Naive thymus-derived CD8-positive, alpha-beta T cell (primary cell): ENCODE results near the gene CADM1. TPM values are rescaled to one million over a fixed set of nuclear protein-coding genes. Genes with fewer than 3 reads are reported as not detected.

Experiments used
- ATAC-seq, 2 donors: fragments of 150-1000 bp; cut with Tn5 transposase in 1 of 2; sonication (Bioruptor Pico), chemical (Tn5 transposase) in 1 of 2; 1 replicate in 1 of 2; 2 replicates in 1 of 2; pipeline ENCODE4 v1.10.0; 2021; ENCODE audit warnings: mild to moderate bottlenecking in 2 of 2, moderate library complexity in 2 of 2
- POLR2A ChIA-PET: fragments of 350-600 bp; sonication (Branson Sonifier 250); formaldehyde crosslinking; loops from one replicate; lab custom pipeline; 2021; ENCODE audit warnings: antibody characterized with exemption; lab: Charles Lee
- DNase-seq, 10 donors: peaks; one replicate each; pipeline versions ENCODE4 v3.0.0 to v3.0.0-alpha.2; 2020 to 2022
- H3K27ac Mint-ChIP-seq, 10 donors: one replicate each; pipeline ENCODE4 v1.8.0; 2020 to 2022; ENCODE audit warnings: mild to moderate bottlenecking in 10 of 10, mixed read lengths in 10 of 10, moderate library complexity in 4 of 10, inconsistent platforms in 1 of 10
- H3K27me3 Mint-ChIP-seq, 5 donors: one replicate each; pipeline ENCODE4 v1.8.0; 2021 to 2022; ENCODE audit warnings: mixed read lengths in 5 of 5
- H3K36me3 Mint-ChIP-seq, 3 donors: one replicate each; pipeline ENCODE4 v1.8.0; 2020 to 2022; ENCODE audit warnings: mixed read lengths in 3 of 3, mild to moderate bottlenecking in 2 of 3, inconsistent platforms in 1 of 3
- H3K4me1 Mint-ChIP-seq, 4 donors: one replicate each; pipeline ENCODE4 v1.8.0; 2021 to 2022; ENCODE audit warnings: mixed read lengths in 4 of 4
- H3K4me3 Mint-ChIP-seq, 10 donors: one replicate each; pipeline ENCODE4 v1.8.0; 2020 to 2022; ENCODE audit warnings: mild to moderate bottlenecking in 10 of 10, mixed read lengths in 10 of 10, moderate library complexity in 6 of 10, inconsistent platforms in 1 of 10
- H3K9me3 Mint-ChIP-seq, 9 donors: one replicate each; pipeline ENCODE4 v1.8.0; 2020 to 2022; ENCODE audit warnings: mixed read lengths in 9 of 9, mild to moderate bottlenecking in 3 of 9, inconsistent platforms in 1 of 9, moderate library complexity in 1 of 9
- polyA plus RNA-seq, 3 donors: library from polyadenylated mRNA; unstranded; fragments of 300-500 nt; fragmentation: Illumina TruSeq; gene quantifications; one replicate each; pipeline ENCODE4 v1.2.3, GENCODE V29; 2021
- total RNA-seq, 8 experiments: library from RNA in 2 of 8; stranded (reverse) in 2 of 8; gene quantifications; one replicate each; pipeline ENCODE4 v1.2.3 and lab custom pipeline; 2021 to 2026

CADM1 gene
- total and polyA plus RNA-seq, 5 experiments from 2014 or later, result 3.5 TPM; not detected in 4

GRCh38 chr11:115238791-115239190, 265.4 kb downstream of the CADM1 start:
- POLR2A ChIA-PET, result no interaction called here
- no peaks in the 10 kb centered on the region for H3K9me3 Mint-ChIP-seq
- ATAC-seq (no peak), DNase-seq (no peak)
- H3K4me3 Mint-ChIP-seq, result no peak overlapping the region
- H3K27ac Mint-ChIP-seq, result no peak overlapping the region
- H3K4me1 Mint-ChIP-seq, result no peaks in the 10 kb centered on the region
- no peaks in the 10 kb centered on the region for H3K36me3 Mint-ChIP-seq
- peaks cover 0 to 9% (median 0%) of the 10 kb centered on the region in 5 donors for H3K27me3 Mint-ChIP-seq

- Mint-ChIP-seq H3K27ac (no peak overlapping the region), H3K9me3 (no peaks in the 10 kb centered on the region), H3K4me1 (no peaks in the 10 kb centered on the region), H3K27me3 (peaks cover 0 to 9% (median 0%) of the 10 kb centered on the region in 5 donors), H3K4me3 (no peak overlapping the region), H3K36me3 (no peaks in the 10 kb centered on the region)
- POLR2A ChIA-PET, result no interaction called here
- DNase-seq (no peak), ATAC-seq (no peak)
These were observed 266.1 kb downstream of the CADM1 start for GRCh38 chr11:115238086-115238485.

GRCh38 chr11:115237578-115237977, 266.6 kb downstream of the CADM1 start:
- Mint-ChIP-seq H3K36me3 (no peaks in the 10 kb centered on the region), H3K4me1 (no peaks in the 10 kb centered on the region), H3K27me3 (peaks cover 0 to 9% (median 0%) of the 10 kb centered on the region in 5 donors), H3K9me3 (no peaks in the 10 kb centered on the region), H3K4me3 (no peak overlapping the region), H3K27ac (no peak overlapping the region)
- no peak for DNase-seq
- no peak for ATAC-seq
- POLR2A ChIA-PET, result no interaction called here

- H3K27me3 Mint-ChIP-seq, result peaks cover 0 to 8% (median 0%) of the 10 kb centered on the region in 5 donors
- H3K36me3 Mint-ChIP-seq, result no peaks in the 10 kb centered on the region
- no peak overlapping the region for H3K27ac Mint-ChIP-seq
- ATAC-seq (no peak), DNase-seq (no peak)
- H3K4me3 Mint-ChIP-seq, result no peak overlapping the region
- POLR2A ChIA-PET, result no interaction called here
- H3K9me3 Mint-ChIP-seq, result no peaks in the 10 kb centered on the region
- no peaks in the 10 kb centered on the region for H3K4me1 Mint-ChIP-seq
These were observed 269.4 kb downstream of the CADM1 start for GRCh38 chr11:115234794-115235193.

- Mint-ChIP-seq H3K4me1 (no peaks in the 10 kb centered on the region), H3K36me3 (no peaks in the 10 kb centered on the region), H3K9me3 (peaks cover 0 to 7% (median 0%) of the 10 kb centered on the region in 9 donors), H3K4me3 (no peak overlapping the region), H3K27ac (no peak overlapping the region), H3K27me3 (peaks cover 0 to 10% (median 0%) of the 10 kb centered on the region in 5 donors)
- ATAC-seq, result no peak
- POLR2A ChIA-PET, result no interaction called here
- DNase-seq, result no peak
These were observed 277.7 kb downstream of the CADM1 start for GRCh38 chr11:115226556-115226955.

- H3K4me1 Mint-ChIP-seq, result no peaks in the 10 kb centered on the region
- POLR2A ChIA-PET, result no interaction called here
- H3K27me3 Mint-ChIP-seq, result peaks cover 0 to 6% (median 0%) of the 10 kb centered on the region in 5 donors
- H3K9me3 Mint-ChIP-seq, result peaks cover 0 to 7% (median 0%) of the 10 kb centered on the region in 9 donors
- no peak for DNase-seq
- H3K36me3 Mint-ChIP-seq, result no peaks in the 10 kb centered on the region
- ATAC-seq, result no peak
- no peak overlapping the region for H3K27ac Mint-ChIP-seq
- H3K4me3 Mint-ChIP-seq, result no peak overlapping the region
These were observed 279.7 kb downstream of the CADM1 start for GRCh38 chr11:115224551-115224950.

- Mint-ChIP-seq H3K4me3 (peak overlapping the region in 1 of 10 donors; percentile 22), H3K9me3 (peaks cover 0 to 7% (median 0%) of the 10 kb centered on the region in 9 donors), H3K27me3 (peaks cover 0 to 6% (median 0%) of the 10 kb centered on the region in 5 donors), H3K27ac (peak overlapping the region in 3 of 10 donors; percentile 34 to 77 (median 62)), H3K36me3 (no peaks in the 10 kb centered on the region), H3K4me1 (no peaks in the 10 kb centered on the region)
- DNase-seq, result no peak
- POLR2A ChIA-PET, result no interaction called here
- no peak for ATAC-seq
These were observed 281.2 kb downstream of the CADM1 start for GRCh38 chr11:115222863-115223530.

GRCh38 chr11:115222218-115222862, 281.9 kb downstream of the CADM1 start:
- Mint-ChIP-seq H3K27ac (peak overlapping the region in 3 of 10 donors; percentile 10 to 77 (median 62)), H3K9me3 (peaks cover 0 to 7% (median 0%) of the 10 kb centered on the region in 9 donors), H3K27me3 (peaks cover 0 to 6% (median 0%) of the 10 kb centered on the region in 5 donors), H3K4me3 (no peak overlapping the region), H3K36me3 (no peaks in the 10 kb centered on the region), H3K4me1 (peaks cover 0 to 2% (median 0%) of the 10 kb centered on the region in 4 donors)
- POLR2A ChIA-PET, result no interaction called here
- ATAC-seq, result peak in 1 of 2 donors; percentile 32
- DNase-seq, result peak in 2 of 10 donors; percentile 1 to 17

GRCh38 chr11:115221461-115222069, 282.6 kb downstream of the CADM1 start:
- Mint-ChIP-seq H3K36me3 (no peaks in the 10 kb centered on the region), H3K4me1 (peaks cover 0 to 2% (median 0%) of the 10 kb centered on the region in 4 donors), H3K27ac (peak overlapping the region in 2 of 10 donors; percentile 45 to 62), H3K27me3 (peaks cover 0 to 6% (median 0%) of the 10 kb centered on the region in 5 donors), H3K4me3 (no peak overlapping the region), H3K9me3 (peaks cover 0 to 7% (median 0%) of the 10 kb centered on the region in 9 donors)
- ATAC-seq, result no peak
- POLR2A ChIA-PET, result no interaction called here
- no peak for DNase-seq

GRCh38 chr11:115220911-115221310, 283.3 kb downstream of the CADM1 start:
- POLR2A ChIA-PET, result no interaction called here
- Mint-ChIP-seq H3K27ac (no peak overlapping the region), H3K4me3 (no peak overlapping the region), H3K4me1 (peaks cover 0 to 2% (median 0%) of the 10 kb centered on the region in 4 donors), H3K9me3 (peaks cover 0 to 7% (median 0%) of the 10 kb centered on the region in 9 donors), H3K27me3 (peaks cover 0 to 9% (median 0%) of the 10 kb centered on the region in 5 donors), H3K36me3 (no peaks in the 10 kb centered on the region)
- ATAC-seq (no peak), DNase-seq (no peak)

GRCh38 chr11:115220423-115220822, 283.8 kb downstream of the CADM1 start:
- Mint-ChIP-seq H3K36me3 (no peaks in the 10 kb centered on the region), H3K27me3 (peaks cover 0 to 9% (median 0%) of the 10 kb centered on the region in 5 donors), H3K9me3 (peaks cover 0 to 7% (median 0%) of the 10 kb centered on the region in 9 donors), H3K27ac (no peak overlapping the region), H3K4me1 (peaks cover 0 to 2% (median 0%) of the 10 kb centered on the region in 4 donors), H3K4me3 (no peak overlapping the region)
- POLR2A ChIA-PET, result no interaction called here
- DNase-seq (no peak), ATAC-seq (no peak)

GRCh38 chr11:115219376-115219775, 284.8 kb downstream of the CADM1 start:
- ATAC-seq (no peak), DNase-seq (no peak)
- Mint-ChIP-seq H3K4me1 (peaks cover 0 to 4% (median 0%) of the 10 kb centered on the region in 4 donors), H3K27ac (peak overlapping the region in 1 of 10 donors; percentile 13), H3K9me3 (peaks cover 0 to 7% (median 0%) of the 10 kb centered on the region in 9 donors), H3K27me3 (peaks cover 0 to 3% (median 0%) of the 10 kb centered on the region in 5 donors), H3K4me3 (no peak overlapping the region), H3K36me3 (no peaks in the 10 kb centered on the region)
- POLR2A ChIA-PET, result no interaction called here
